ENCODE measurements around the gene TMPRSS6. TPM values are rescaled to one million over a fixed set of nuclear protein-coding genes. Genes with fewer than 3 reads are reported as not detected.

The TMPRSS6 gene
- total and polyA plus RNA-seq, 2 of the 13 experiments (the other 11 are each of a cell fraction or from before 2014, with no cell fraction given) = 4.2 to 4.8 TPM

GRCh38 chr22:37094239-37094638 is 15.3 kb downstream of the TMPRSS6 start:
- FAIRE-seq (no peak), DNase-seq (ENCODE audit: low spot score) (no peak), ATAC-seq (no peak)
- H3K4me1 ChIP-seq (ENCODE audit: insufficient read depth, low read length) = peaks cover under 1% of the 10 kb centered on the region
- TF ChIP-seq ERF (CRISPR knock-in tag; IDR thresholded peaks at IDR 0.05) (no peak), STAG1 (CRISPR knock-in tag; IDR thresholded peaks at IDR 0.05) (no peak), LCORL (IDR thresholded peaks at IDR 0.05) (no peak), LCORL (CRISPR knock-in tag; IDR thresholded peaks at IDR 0.05) (no peak), HDAC1 (CRISPR knock-in tag; IDR thresholded peaks at IDR 0.05) (no peak), HOXA7 (CRISPR knock-in tag; IDR thresholded peaks at IDR 0.05) (no peak)
- WGBS (ENCODE audit: low lambda C conversion rate) = 30% methylated on average over 1 of the region's 1 CpG
- H3K27ac ChIP-seq (ENCODE audit: extremely low read length, insufficient read depth, low read length) = no peak overlapping the region
- H2AFZ ChIP-seq (ENCODE audit: low read length) = no peak overlapping the region
- ChIA-PET POLR2A (no interaction called here), CTCF (ENCODE audit: low intra/inter-chr PET ratio, low total read pairs) (no interaction called here)
- H3K9ac ChIP-seq (ENCODE audit: insufficient read depth, low read depth, low read length) = no peak overlapping the region
- H4K20me1 ChIP-seq (ENCODE audit: insufficient read depth, low read length) = no peaks in the 10 kb centered on the region
- H3K27me3 ChIP-seq (ENCODE audit: control insufficient read depth in 1 of 2, insufficient read depth in 2 of 2, low read length in 2 of 2) = no peaks in the 10 kb centered on the region
- H3K4me3 ChIP-seq (replicated peaks in 1 of 3; ENCODE audit: insufficient read depth in 1 of 3, low read depth in 2 of 3, low read length in 3 of 3) = no peak overlapping the region
- in situ Hi-C loops (cut with HindIII; ENCODE audit: extremely low pct_ligation_motif_present, low pct_unique_long_range_greater_than_20kb) (no loop called here), intact Hi-C loops (cut with micrococcal nuclease; ENCODE audit: unreplicated experiment) (no loop called here)
- no peaks in the 10 kb centered on the region for H3K36me3 ChIP-seq (replicated peaks in 1 of 2; ENCODE audit: control insufficient read depth in 1 of 2, insufficient read depth in 2 of 2, low read length in 2 of 2)
- H3K79me2 ChIP-seq (ENCODE audit: insufficient read depth, low read length) = no peaks in the 10 kb centered on the region
- no peaks in the 10 kb centered on the region for H3K9me3 ChIP-seq (ENCODE audit: low read length)
- no TSS peak for BruUV-seq (replicated peaks)
- H3K4me2 ChIP-seq (ENCODE audit: low read depth, low read length) = no peak overlapping the region

- Histone ChIP-seq H3K9ac (ENCODE audit: insufficient read depth, low read depth, low read length) (no peak overlapping the region), H3K4me2 (ENCODE audit: low read depth, low read length) (no peak overlapping the region), H3K79me2 (ENCODE audit: insufficient read depth, low read length) (no peaks in the 10 kb centered on the region), H3K9me3 (ENCODE audit: low read length) (no peaks in the 10 kb centered on the region), H2AFZ (ENCODE audit: low read length) (no peak overlapping the region), H4K20me1 (ENCODE audit: insufficient read depth, low read length) (no peaks in the 10 kb centered on the region), H3K27me3 (ENCODE audit: control insufficient read depth in 1 of 2, insufficient read depth in 2 of 2, low read length in 2 of 2) (no peaks in the 10 kb centered on the region), H3K36me3 (replicated peaks in 1 of 2; ENCODE audit: control insufficient read depth in 1 of 2, insufficient read depth in 2 of 2, low read length in 2 of 2) (no peaks in the 10 kb centered on the region), H3K4me1 (ENCODE audit: insufficient read depth, low read length) (peaks cover 12% of the 10 kb centered on the region), H3K27ac (ENCODE audit: extremely low read length, insufficient read depth, low read length) (no peak overlapping the region), H3K4me3 (replicated peaks in 1 of 3; ENCODE audit: insufficient read depth in 1 of 3, low read depth in 2 of 3, low read length in 3 of 3) (no peak overlapping the region)
- POLR2A ChIA-PET = no interaction called here
- no TSS peak for BruUV-seq (replicated peaks)
- FAIRE-seq = no peak
- in situ Hi-C loops (cut with HindIII; ENCODE audit: extremely low pct_ligation_motif_present, low pct_unique_long_range_greater_than_20kb) (no loop called here), intact Hi-C loops (cut with micrococcal nuclease; ENCODE audit: unreplicated experiment) (no loop called here)
- WGBS (ENCODE audit: low lambda C conversion rate) = 78% methylated on average over 6 of the region's 6 CpGs
- no peak for DNase-seq (ENCODE audit: low spot score)
- TF ChIP-seq TEF (CRISPR knock-in tag; IDR thresholded peaks at IDR 0.05) (no peak), ZNF556 (CRISPR knock-in tag; IDR thresholded peaks at IDR 0.05; ENCODE audit: borderline replicate concordance) (no peak), RXRB (CRISPR knock-in tag; IDR thresholded peaks at IDR 0.05; ENCODE audit: borderline replicate concordance) (no peak)
- ATAC-seq = no peak
- CTCF ChIA-PET (ENCODE audit: low intra/inter-chr PET ratio, low total read pairs) = no interaction called here
Measured at GRCh38 chr22:37092997-37093396, 16.5 kb downstream of the TMPRSS6 start.
